ENCODE data around the gene COMMD1.

- TF ChIP-seq CTCF (IDR thresholded peaks at IDR 0.05), result no peak
- no peak for TF ChIP-seq POLR2A (IDR thresholded peaks at IDR 0.05)
Observed at GRCh38 chr2:61946666-61947065, 41.2 kb downstream of the COMMD1 start.

Measured in thyroid gland (tissue), 4 donors.